Body of pancreas (tissue), 4 donors: ENCODE measurements around the gene ANGPTL2. TPM values are rescaled to one million over a fixed set of nuclear protein-coding genes. Genes with fewer than 3 reads are reported as not detected.

Experiments used
- ATAC-seq: fragments of 150-250 bp; one replicate; pipeline ENCODE4 v1.9.1; 2016
- DNase-seq, 4 donors: peaks; one replicate each; pipeline ENCODE4 v3.0.0-alpha.2; 2019
- H3K27ac ChIP-seq, 4 donors: fragments of 200-600 bp; sonication (generic); 1 replicate in 3 of 4; 2 replicates in 1 of 4; pipeline versions ENCODE4 v1.5.1 to v1.6.1; 2016 to 2019; ENCODE audit warnings: mild to moderate bottlenecking in 1 of 4, mixed read lengths in 1 of 4, moderate library complexity in 1 of 4
- H3K27me3 ChIP-seq, 2 donors: fragments of 200-600 bp; sonication (generic); one replicate each; pipeline ENCODE4 v1.6.0; 2016; ENCODE audit warnings: mild to moderate bottlenecking in 1 of 2
- H3K36me3 ChIP-seq, 2 donors: fragments of 200-600 bp; sonication (generic); replicated peaks in 1 of 2; 2 replicates each; pipeline ENCODE4 v1.5.1; 2016; ENCODE audit warnings: low read depth in 2 of 2; ENCODE audit not compliant: insufficient read depth in 1 of 2
- H3K4me1 ChIP-seq: fragments of 200-600 bp; sonication (generic); one replicate; pipeline ENCODE4 v1.6.0; 2016
- H3K4me3 ChIP-seq, 2 donors: fragments of 200-600 bp; sonication (generic); 1 replicate in 1 of 2; 2 replicates in 1 of 2; pipeline ENCODE4 v1.5.1; 2016 to 2019
- H3K9me3 ChIP-seq, 3 donors: fragments of 200-600 bp; sonication (generic); 1 replicate in 2 of 3; 2 replicates in 1 of 3; pipeline ENCODE4 v1.5.1; 2016
- CTCF ChIP-seq, 7 experiments: fragments of 450-650 bp in 4 of 7; fragments of 200-600 bp in 3 of 7; sonication (generic) in 3 of 7; IDR thresholded peaks; one replicate each; pipeline ENCODE4 v1.5.1; 2016 to 2019; ENCODE audit warnings: antibody characterized with exemption in 7 of 7
- POLR2A ChIP-seq, 3 donors: fragments of 450-650 bp; IDR thresholded peaks; one replicate each; pipeline ENCODE4 v1.6.1; 2016; ENCODE audit warnings: antibody characterized with exemption in 3 of 3, mild to moderate bottlenecking in 2 of 3
- WGBS, 2 donors: methylation state at CpG; one replicate each; pipeline ENCODE4 v1.1.5; 2017; 5-methylcytosine and 5-hydroxymethylcytosine counted together
- intact Hi-C: fragments of 100-400 bp; cut with DNase I; formaldehyde crosslinking; loops from one replicate; pipeline ENCODE4 v1.15.1; 2023
- total RNA-seq, 2 donors: library from RNA; depleted of rRNA; stranded (reverse); fragments of >200 nt; gene quantifications; one replicate each; pipeline ENCODE4 v1.1.0, GENCODE V29; 2016

Gene ANGPTL2
- total RNA-seq, 2 donors from 2014 or later, result 3.1 to 7.6 TPM

GRCh38 chr9:127124111-127124531 is 1.7 kb upstream of the ANGPTL2 start:
- no peak overlapping the region for H3K27ac ChIP-seq
- intact Hi-C loops, result no loop called here
- no peaks in the 10 kb centered on the region for H3K27me3 ChIP-seq
- ATAC-seq (no peak), DNase-seq (no peak)
- 93 to 96% methylated on average over 5 to 7 of the region's 7 CpGs for WGBS, 2 donors
- TF ChIP-seq CTCF (IDR thresholded peaks at IDR 0.05) (no peak), POLR2A (IDR thresholded peaks at IDR 0.05) (no peak)
- H3K4me3 ChIP-seq, result no peak overlapping the region
- no peaks in the 10 kb centered on the region for H3K36me3 ChIP-seq
- no peaks in the 10 kb centered on the region for H3K9me3 ChIP-seq
- H3K4me1 ChIP-seq, result peaks cover 18% of the 10 kb centered on the region

DNA sequence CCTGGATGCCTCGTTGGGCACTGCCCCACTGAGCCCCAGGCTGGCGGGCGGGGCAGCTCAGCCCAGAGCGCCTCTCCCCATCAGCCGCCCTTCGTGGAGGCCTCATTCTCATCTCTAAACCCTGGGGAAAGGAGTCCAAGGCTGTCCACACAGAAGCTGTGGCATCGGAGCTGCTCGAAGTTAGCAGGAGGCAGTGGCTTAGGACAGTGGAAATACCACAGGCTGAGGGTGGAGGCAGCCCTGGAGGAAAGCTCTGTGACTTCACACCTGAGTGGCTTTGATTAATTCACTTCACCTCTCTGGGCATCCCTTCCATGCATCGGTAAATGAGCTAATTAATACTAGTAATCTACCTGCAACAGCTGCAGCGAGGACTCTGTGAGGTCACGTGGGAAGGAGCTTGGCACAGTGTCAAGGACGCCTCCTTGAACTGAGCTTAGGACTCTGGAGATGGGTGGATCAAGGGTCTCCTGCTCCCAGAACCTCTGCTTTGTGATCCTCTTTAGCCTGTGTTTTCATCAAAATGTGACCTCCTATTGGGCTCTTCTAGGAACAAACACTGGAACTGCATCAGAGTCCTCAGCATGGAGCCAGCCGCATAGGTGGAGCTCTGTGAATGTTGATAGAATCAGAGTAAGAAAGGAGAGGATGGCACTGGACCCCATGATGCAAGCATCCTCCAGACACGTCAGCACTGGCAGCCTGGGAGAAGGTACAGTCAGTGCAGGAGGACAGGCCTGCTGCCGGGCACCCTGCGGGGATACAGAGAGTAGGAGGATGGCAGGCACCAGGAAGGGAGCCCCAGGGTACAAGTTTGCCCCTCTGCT is 842 bp upstream of the ANGPTL2 start:
- peak; percentile 39 to 66 (median 62) for DNase-seq
- no peaks in the 10 kb centered on the region for H3K27me3 ChIP-seq
- TF ChIP-seq POLR2A (IDR thresholded peaks at IDR 0.05) (no peak), CTCF (IDR thresholded peaks at IDR 0.05) (no peak)
- no peak overlapping the region for H3K4me3 ChIP-seq
- peak overlapping the region in 3 of 4 donors; percentile 19 to 54 (median 41) for H3K27ac ChIP-seq
- no peaks in the 10 kb centered on the region for H3K9me3 ChIP-seq
- H3K36me3 ChIP-seq, result no peaks in the 10 kb centered on the region
- intact Hi-C loops, result no loop called here
- 27 to 43% methylated on average over 10 to 16 of the region's 16 CpGs for WGBS, 2 donors
- ATAC-seq, result peak; percentile 12
- peaks cover 17% of the 10 kb centered on the region for H3K4me1 ChIP-seq

GRCh38 chr9:127121628-127122175 is 733 bp downstream of the ANGPTL2 start:
- H3K4me3 ChIP-seq, result no peak overlapping the region
- no peak for DNase-seq
- H3K9me3 ChIP-seq, result no peaks in the 10 kb centered on the region
- H3K27ac ChIP-seq, result peak overlapping the region in 2 of 4 donors; percentile 38 to 65
- H3K36me3 ChIP-seq, result no peaks in the 10 kb centered on the region
- no peaks in the 10 kb centered on the region for H3K27me3 ChIP-seq
- WGBS, 2 donors, result 69 to 81% methylated on average over 7 to 20 of the region's 20 CpGs
- H3K4me1 ChIP-seq, result peaks cover 17% of the 10 kb centered on the region
- intact Hi-C loops, result no loop called here
- TF ChIP-seq CTCF (IDR thresholded peaks at IDR 0.05) (no peak), POLR2A (IDR thresholded peaks at IDR 0.05) (no peak)
- ATAC-seq, result no peak

DNA sequence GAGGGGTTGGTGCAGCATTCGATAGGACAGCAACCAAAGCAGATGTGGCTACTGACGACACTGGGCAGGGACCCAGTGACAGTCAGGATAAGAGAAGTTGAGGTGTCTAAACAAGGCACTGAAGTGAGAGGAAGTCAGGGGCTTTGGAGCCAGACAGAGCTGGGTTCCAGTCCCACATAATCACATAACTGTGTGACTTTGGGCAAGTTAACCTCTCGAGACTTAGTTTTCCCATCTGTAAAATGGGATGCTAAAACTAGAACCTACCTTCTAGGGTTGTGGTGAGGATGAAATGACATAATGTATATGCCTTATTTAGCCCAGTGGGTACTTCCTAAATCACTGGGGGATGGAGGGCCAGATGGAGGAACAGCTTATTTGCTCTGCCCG is 3.1 kb downstream of the ANGPTL2 start:
- H3K36me3 ChIP-seq, result no peaks in the 10 kb centered on the region
- DNase-seq, result no peak
- H3K4me1 ChIP-seq, result peaks cover 17% of the 10 kb centered on the region
- intact Hi-C loops, result no loop called here
- no peak overlapping the region for H3K27ac ChIP-seq
- H3K9me3 ChIP-seq, result no peaks in the 10 kb centered on the region
- TF ChIP-seq CTCF (IDR thresholded peaks at IDR 0.05) (no peak), POLR2A (IDR thresholded peaks at IDR 0.05) (no peak)
- H3K27me3 ChIP-seq, result no peaks in the 10 kb centered on the region
- no peak overlapping the region for H3K4me3 ChIP-seq
- 83 to 90% methylated on average over 4 of the region's 4 CpGs for WGBS, 2 donors
- ATAC-seq, result no peak
